HG03342 (cell line): ENCODE measurements around the gene ANKRD11.
"Not testable (repeated sequence)": the region's sequence is repeated elsewhere in the genome, so short reads cannot be mapped to it uniquely, and the experiment has no call there.

Source experiments
- ATAC-seq: cut with Tn5 transposase; IDR thresholded peaks from one replicate; pipeline ENCODE4 v1.9.1; 2021; ENCODE audit warnings: mild to moderate bottlenecking, moderate library complexity; ENCODE audit not compliant: unreplicated experiment

Gene ANKRD11

GRCh38 chr16:89410322-89410721 lies 80.0 kb downstream of the ANKRD11 start:
- ATAC-seq = no peak

- no peak for ATAC-seq
Observed at GRCh38 chr16:89409161-89409711, 81.1 kb downstream of the ANKRD11 start.

GRCh38 chr16:89408315-89408714 lies 82.0 kb downstream of the ANKRD11 start:
- ATAC-seq = no peak

DNA sequence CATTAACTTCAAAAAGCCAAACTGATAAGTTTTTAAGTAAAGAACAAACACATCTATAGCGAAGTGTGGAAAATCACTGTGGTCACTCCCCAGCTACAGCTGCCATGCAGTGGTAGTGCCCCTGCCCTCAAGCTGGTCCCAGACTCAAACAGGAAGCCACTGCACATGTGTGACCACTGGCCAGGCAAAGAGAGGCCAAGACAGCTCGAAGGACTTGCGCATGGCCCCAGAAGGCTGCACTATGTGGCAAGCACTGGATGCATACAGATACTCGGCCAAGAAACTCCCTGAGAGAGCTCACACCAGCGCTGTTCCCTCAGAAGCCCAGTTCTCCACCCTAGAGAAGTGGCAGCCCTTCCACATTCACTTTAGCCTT lies 82.4 kb downstream of the ANKRD11 start:
- ATAC-seq = no peak

- ATAC-seq = no peak
Observed at GRCh38 chr16:89407282-89407924, 83.0 kb downstream of the ANKRD11 start.

GRCh38 chr16:89406277-89406888 lies 84.0 kb downstream of the ANKRD11 start:
- ATAC-seq = no peak

GRCh38 chr16:89404561-89404960 lies 85.8 kb downstream of the ANKRD11 start:
- ATAC-seq = no peak

- no peak for ATAC-seq
Observed at GRCh38 chr16:89402962-89403361, 87.4 kb downstream of the ANKRD11 start.

- ATAC-seq = no peak
Observed at GRCh38 chr16:89401641-89402445, 88.5 kb downstream of the ANKRD11 start.

DNA sequence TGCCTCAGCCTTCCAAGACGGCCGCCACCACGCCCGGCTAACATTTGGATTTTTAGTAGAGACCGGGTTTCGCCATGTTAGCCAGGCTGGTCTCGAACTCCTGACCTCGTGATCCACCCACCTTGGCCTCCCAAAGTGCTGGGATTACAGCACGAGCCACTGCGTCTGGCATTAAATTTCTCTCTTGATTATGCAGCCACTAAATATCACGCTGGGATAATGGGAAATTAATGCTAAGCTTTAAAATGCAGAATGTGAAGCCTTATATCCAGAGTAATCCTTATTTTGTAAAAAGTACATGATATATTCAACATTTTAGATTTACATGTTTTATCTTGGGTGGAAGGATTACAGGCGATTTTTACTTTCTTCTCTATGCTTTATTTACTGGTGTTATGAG lies 89.2 kb downstream of the ANKRD11 start:
- ATAC-seq = no peak

GRCh38 chr16:89400740-89401139 lies 89.6 kb downstream of the ANKRD11 start:
- no peak for ATAC-seq

- ATAC-seq = no peak
Observed at GRCh38 chr16:89398924-89399323, 91.4 kb downstream of the ANKRD11 start.

- no peak for ATAC-seq
Observed at GRCh38 chr16:89397331-89397861, 93.0 kb downstream of the ANKRD11 start.

DNA sequence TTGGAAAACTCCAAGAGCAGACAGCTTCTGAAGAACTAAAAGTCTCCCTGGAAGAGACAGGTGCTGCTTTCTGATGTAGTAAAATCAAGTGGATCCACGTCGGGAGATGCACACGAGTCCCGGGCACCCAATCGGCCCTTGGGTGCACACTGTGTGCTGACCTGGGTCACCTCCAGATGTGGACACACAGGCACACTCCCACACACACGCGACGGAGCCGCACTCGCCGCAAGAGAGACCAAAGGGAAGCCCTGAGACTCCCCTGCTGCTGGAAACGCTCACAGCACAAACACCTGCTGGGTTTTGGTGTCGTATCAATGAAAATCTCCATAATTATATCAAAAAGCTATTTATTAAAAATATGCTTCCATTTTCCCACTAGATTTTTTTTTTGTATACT lies 94.2 kb downstream of the ANKRD11 start:
- no peak for ATAC-seq

GRCh38 chr16:89395150-89396142 lies 94.9 kb downstream of the ANKRD11 start:
- ATAC-seq = no peak

- ATAC-seq = no peak
Observed at GRCh38 chr16:89393738-89394406, 96.5 kb downstream of the ANKRD11 start.

- no peak for ATAC-seq
Observed at GRCh38 chr16:89392881-89393737, 97.3 kb downstream of the ANKRD11 start.

GRCh38 chr16:89390224-89390583 lies 100.2 kb downstream of the ANKRD11 start:
- ATAC-seq = not testable (repeated sequence)
